Measurements from ENCODE around the gene COX6A1. TPM values are rescaled to one million over a fixed set of nuclear protein-coding genes. Genes with fewer than 3 reads are reported as not detected.

Gene COX6A1
- total RNA-seq: 360 and 401 TPM in 2 replicates

DNA sequence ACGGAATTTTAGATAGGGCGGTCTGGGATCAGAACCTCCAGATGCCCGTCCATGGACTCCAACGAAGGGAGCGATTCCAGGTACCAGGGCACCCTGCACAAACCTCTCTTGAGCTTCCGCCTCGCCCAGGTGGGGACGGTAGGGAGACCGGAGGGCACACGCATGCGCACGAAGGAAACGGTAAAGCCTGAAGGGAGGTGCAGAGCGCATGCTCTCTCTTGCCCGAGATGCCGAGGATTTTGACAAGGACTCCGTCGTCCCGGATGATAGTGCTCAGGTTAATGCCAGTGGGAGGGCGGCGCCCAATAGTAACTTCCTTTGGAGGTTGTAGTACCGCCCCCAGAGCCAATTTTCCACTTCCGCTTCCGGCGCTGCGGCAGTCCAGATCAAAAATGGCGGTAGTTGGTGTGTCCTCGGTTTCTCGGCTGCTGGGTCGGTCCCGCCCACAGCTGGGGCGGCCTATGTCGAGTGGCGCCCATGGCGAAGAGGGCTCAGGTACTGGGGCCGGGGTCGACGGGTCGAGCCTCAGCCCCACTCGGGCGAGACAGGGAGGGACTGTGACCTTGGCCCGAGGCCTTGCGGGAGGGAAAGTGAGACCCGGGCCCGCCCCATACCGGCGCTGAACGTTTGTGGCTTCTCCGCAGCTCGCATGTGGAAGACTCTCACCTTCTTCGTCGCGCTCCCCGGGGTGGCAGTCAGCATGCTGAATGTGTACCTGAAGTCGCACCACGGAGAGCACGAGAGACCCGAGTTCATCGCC, at the start of gene COX6A1:
Gene COX6A1, plus strand, starts transcription at position 379 of the 760 bp plus-strand sequence. Its CDS starts 14 bp downstream, at position 393.

DNA sequence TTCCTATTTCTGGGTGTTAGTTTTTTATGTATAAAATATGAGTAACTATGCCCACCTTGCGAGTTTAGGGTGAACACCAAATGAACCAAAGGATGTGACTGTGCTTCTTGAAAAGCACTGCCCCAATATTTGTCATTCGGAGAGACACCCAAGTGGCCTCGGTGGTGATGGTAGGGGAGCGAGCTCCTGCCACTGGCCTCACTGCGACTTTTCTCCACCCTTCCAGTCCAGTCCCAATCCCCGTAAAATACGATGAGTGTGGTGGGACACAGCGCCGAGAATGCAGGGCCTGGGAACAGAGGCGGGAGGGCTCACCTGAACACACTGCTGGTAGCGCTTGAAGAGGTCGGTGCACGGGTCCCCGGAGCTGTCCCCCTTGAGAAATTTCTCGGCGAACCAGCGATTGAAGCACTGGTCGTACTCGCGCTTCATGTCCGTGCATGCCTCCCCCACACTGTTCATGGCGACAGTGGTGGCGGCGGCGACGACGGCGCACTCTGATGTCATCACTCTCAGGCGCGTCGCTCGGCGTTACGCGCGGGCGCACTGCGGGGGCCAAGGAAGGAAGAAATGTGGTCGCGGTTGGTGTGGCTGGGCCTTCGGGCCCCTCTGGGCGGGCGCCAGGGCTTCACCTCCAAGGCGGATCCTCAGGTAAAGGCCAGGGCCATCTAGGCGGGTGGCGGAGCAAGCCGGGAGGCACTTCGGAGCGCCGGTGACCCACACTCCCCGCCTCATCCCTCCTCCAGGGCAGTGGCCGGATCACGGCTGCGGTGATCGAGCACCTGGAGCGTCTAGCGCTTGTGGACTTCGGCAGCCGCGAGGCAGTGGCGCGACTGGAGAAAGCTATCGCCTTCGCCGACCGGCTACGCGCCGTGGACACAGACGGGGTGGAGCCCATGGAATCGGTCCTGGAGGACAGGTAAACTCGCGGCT, 8.3 kb downstream of the COX6A1 start, which contains the start of the genes GATC and TRIAP1:
Gene GATC, plus strand, starts transcription at position 534 of the 933 bp plus-strand sequence. Its CDS starts 37 bp downstream, at position 571.
Gene TRIAP1, minus strand, starts transcription at position 474 of the 933 bp plus-strand sequence. Its CDS starts 12 bp downstream, at position 462.

DNA sequence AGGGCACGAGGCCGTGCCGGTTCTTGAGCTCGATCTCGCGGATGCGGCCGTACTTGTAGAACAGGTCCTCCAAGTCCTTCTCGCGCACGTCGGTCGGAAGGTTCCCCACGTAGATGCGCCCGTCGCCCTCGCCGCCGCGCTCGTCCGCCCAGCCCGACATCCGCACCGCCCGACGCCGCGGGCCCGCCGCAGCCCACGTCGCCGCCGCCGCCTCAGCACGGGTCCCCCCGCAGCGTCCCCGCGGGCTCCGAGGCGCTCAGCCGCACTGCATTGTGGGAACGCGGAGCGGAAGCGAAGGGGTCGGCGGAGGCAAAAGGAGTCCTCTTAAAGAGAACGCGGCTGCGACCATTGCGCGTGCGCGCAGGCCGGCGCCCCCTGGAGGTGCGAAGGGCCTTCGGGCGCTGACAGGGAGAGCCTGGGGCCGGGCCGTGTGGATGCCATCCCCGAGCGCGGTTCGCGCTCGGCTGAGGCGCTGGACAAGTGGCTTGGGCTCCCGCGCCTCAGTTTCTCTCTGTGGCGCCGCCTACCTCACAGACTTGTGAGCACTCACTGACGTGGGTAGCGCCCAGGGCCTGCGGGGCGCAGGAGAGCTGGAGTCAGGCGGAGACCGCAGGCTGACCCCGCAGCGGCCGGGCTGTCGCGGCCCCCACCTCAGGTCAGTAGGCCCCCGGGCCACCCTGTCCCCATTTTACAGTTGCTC, 31.7 kb downstream of the COX6A1 start, which contains the start of gene SRSF9:
Gene SRSF9, minus strand, starts transcription at position 299 of the 700 bp plus-strand sequence. Its CDS starts 139 bp downstream, at position 160.

Other genes with a start within 250 kb of the COX6A1 start
- 42.9 and 49.6 TPM in 2 replicates for gene GCN1, start 243.4 kb upstream of the COX6A1 start, total RNA-seq
- 6,880 and 9,847 TPM in 2 replicates for gene RPLP0, start 237.0 kb upstream of the COX6A1 start, total RNA-seq
- 85.3 and 113 TPM in 2 replicates for gene PXN, start 172.4 kb upstream of the COX6A1 start, total RNA-seq
- gene RNU4-2, start 146.2 kb upstream of the COX6A1 start, total RNA-seq: under 0.01 TPM in 2 replicates
- under 0.01 TPM in 2 replicates for gene RNU4-1, start 144.9 kb upstream of the COX6A1 start, total RNA-seq
- 0.35 and 2.0 TPM in 2 replicates for gene SIRT4, start 135.8 kb upstream of the COX6A1 start, total RNA-seq
- not detected in 2 replicates for gene PLA2G1B, start 110.3 kb upstream of the COX6A1 start, total RNA-seq
- not detected in 2 replicates for gene MSI1, start 68.9 kb upstream of the COX6A1 start, total RNA-seq
- gene TRIAP1, start 8.3 kb downstream of the COX6A1 start, total RNA-seq: 36.3 and 41.5 TPM in 2 replicates
- gene GATC, start 8.3 kb downstream of the COX6A1 start, total RNA-seq: 16.3 and 19.2 TPM in 2 replicates
- 56.5 and 77.6 TPM in 2 replicates for gene SRSF9, start 31.6 kb downstream of the COX6A1 start, total RNA-seq
- 221 and 450 TPM in 2 replicates for gene DYNLL1, start 58.0 kb downstream of the COX6A1 start, total RNA-seq
- 24.6 and 27.4 TPM in 2 replicates for gene COQ5, start 91.0 kb downstream of the COX6A1 start, total RNA-seq
- 115 and 123 TPM in 2 replicates for gene RNF10, start 96.2 kb downstream of the COX6A1 start, total RNA-seq
- gene POP5, start 143.3 kb downstream of the COX6A1 start, total RNA-seq: 26.3 and 29.8 TPM in 2 replicates
- 0.82 and 4.2 TPM in 2 replicates for gene CABP1, start 202.5 kb downstream of the COX6A1 start, total RNA-seq
- gene MLEC, start 249.0 kb downstream of the COX6A1 start, total RNA-seq: 52.5 and 61.4 TPM in 2 replicates